HepG2 (cell line): Measurements from ENCODE around the gene RGN. TPM values are rescaled to one million over a fixed set of nuclear protein-coding genes. Genes with fewer than 3 reads are reported as not detected.
A peak's percentile ranks its signal among the peaks of the same experiment; 100 is the strongest.

Experiments used
- BCL3 ChIP-seq: sonication (generic); formaldehyde crosslinking; IDR thresholded peaks from 2 replicates; pipeline ENCODE4 v1.5.1; 2020; ENCODE audit warnings: mild to moderate bottlenecking, missing genetic modification reagents, moderate library complexity
- CERS6 ChIP-seq: sonication (generic); formaldehyde crosslinking; IDR thresholded peaks from 2 replicates; pipeline ENCODE4 v1.5.0; 2020; ENCODE audit warnings: missing genetic modification reagents
- FIP1L1 ChIP-seq: fragments of 200-400 bp; formaldehyde crosslinking; IDR thresholded peaks from 2 replicates; pipeline ENCODE4 v1.6.1; 2018; ENCODE audit warnings: low read depth, mild to moderate bottlenecking, low read length, moderate library complexity, borderline replicate concordance; ENCODE audit not compliant: insufficient read depth
- HBP1 ChIP-seq: IDR thresholded peaks from 2 replicates; pipeline ENCODE4 v1.6.1; 2016; ENCODE audit warnings: low read depth, control low read depth
- HCFC1 ChIP-seq: fragments of 150-350 bp; IDR thresholded peaks from 2 replicates; pipeline ENCODE4 v1.6.1; 2014; ENCODE audit warnings: low read depth, low read length
- JUNB ChIP-seq: sonication (generic); formaldehyde crosslinking; IDR thresholded peaks from 2 replicates; pipeline ENCODE4 v1.8.0; 2022; ENCODE audit warnings: missing genetic modification reagents, mild to moderate bottlenecking, borderline replicate concordance
- KDM5A ChIP-seq: fragments of 200-600 bp; sonication (generic); IDR thresholded peaks from 2 replicates; pipeline ENCODE4 v1.7.0; 2018; ENCODE audit warnings: antibody characterized with exemption, mild to moderate bottlenecking, low read length, borderline replicate concordance
- MBD4 ChIP-seq: IDR thresholded peaks from 2 replicates; pipeline ENCODE4 v1.6.1; 2012; ENCODE audit warnings: low read length, inconsistent platforms, borderline replicate concordance
- MLLT10 ChIP-seq: sonication (generic); formaldehyde crosslinking; IDR thresholded peaks from 2 replicates; pipeline ENCODE4 v1.4.0; 2020; ENCODE audit warnings: missing genetic modification reagents
- NFE2L1 ChIP-seq: sonication (generic); formaldehyde crosslinking; IDR thresholded peaks from 2 replicates; pipeline ENCODE4 v1.4.0; 2020; ENCODE audit warnings: missing genetic modification reagents, mild to moderate bottlenecking, borderline replicate concordance
- NFE2L2 ChIP-seq: fragments of 150-350 bp; IDR thresholded peaks from 2 replicates; pipeline ENCODE4 v1.6.1; 2014; ENCODE audit warnings: low read length
- PITX1 ChIP-seq: sonication (generic); formaldehyde crosslinking; IDR thresholded peaks from 2 replicates; pipeline ENCODE4 v1.5.1; 2020; ENCODE audit warnings: mild to moderate bottlenecking, missing genetic modification reagents
- POLR2G ChIP-seq: fragments of 200-400 bp; formaldehyde crosslinking; IDR thresholded peaks from 2 replicates; pipeline ENCODE4 v1.6.1; 2018; ENCODE audit warnings: mild to moderate bottlenecking, low read depth, low read length, moderate library complexity
- REL ChIP-seq: sonication (generic); formaldehyde crosslinking; conservative IDR thresholded peaks from 2 replicates; pipeline ENCODE4 v1.8.0; 2022; ENCODE audit warnings: mild to moderate bottlenecking, missing genetic modification reagents, moderate library complexity
- ZBTB42 ChIP-seq: sonication (generic); formaldehyde crosslinking; IDR thresholded peaks from 2 replicates; pipeline ENCODE4 v1.5.0; 2020; ENCODE audit warnings: mild to moderate bottlenecking, missing genetic modification reagents
- ZNF143 ChIP-seq: sonication (generic); formaldehyde crosslinking; IDR thresholded peaks from 2 replicates; pipeline ENCODE4 v1.4.0; 2020; ENCODE audit warnings: missing genetic modification reagents
- ZNF224 ChIP-seq: sonication (generic); formaldehyde crosslinking; IDR thresholded peaks from 2 replicates; pipeline ENCODE4 v1.5.0; 2020; ENCODE audit warnings: mild to moderate bottlenecking, missing genetic modification reagents
- ZNF33A ChIP-seq: sonication (generic); formaldehyde crosslinking; IDR thresholded peaks from 2 replicates; pipeline ENCODE4 v1.5.1; 2020; ENCODE audit warnings: missing genetic modification reagents, mild to moderate bottlenecking, moderate library complexity, borderline replicate concordance
- ZNF557 ChIP-seq: sonication (generic); formaldehyde crosslinking; IDR thresholded peaks from 2 replicates; pipeline ENCODE4 v1.4.0; 2020; ENCODE audit warnings: missing genetic modification reagents
- ZNF720 ChIP-seq: sonication (generic); formaldehyde crosslinking; IDR thresholded peaks from 2 replicates; pipeline ENCODE4 v1.4.0; 2020; ENCODE audit warnings: missing genetic modification reagents
- ZNF724P ChIP-seq: sonication (generic); formaldehyde crosslinking; IDR thresholded peaks from 2 replicates; pipeline ENCODE4 v1.8.0; 2022; ENCODE audit warnings: missing genetic modification reagents, borderline replicate concordance
- ZNF761 ChIP-seq: sonication (generic); formaldehyde crosslinking; conservative IDR thresholded peaks from 2 replicates; pipeline ENCODE4 v1.4.0; 2020; ENCODE audit warnings: mild to moderate bottlenecking, missing genetic modification reagents
- polyA plus RNA-seq, 8 experiments: library from polyadenylated mRNA; depleted of rRNA in 3 of 8; stranded (reverse) in 7 of 8; unstranded in 1 of 8; fragments of >200 nt; fragmentation: Illumina TruSeq in 4 of 8; extraction: Trizol in 4 of 8; gene quantifications; 2 replicates each; pipeline versions ENCODE4 v1.2.1 to v1.2.3, GENCODE V29; 2011 to 2016; ENCODE audit warnings: low read depth in 4 of 8, missing spikeins in 1 of 8, mixed read lengths in 1 of 8; ENCODE audit not compliant: insufficient read depth in 1 of 8
- total RNA-seq, 5 experiments: library from RNA; depleted of rRNA; stranded (reverse); fragments of >200 nt; fragmentation: Illumina TruSeq; extraction: Trizol; gene quantifications; 2 replicates each; pipeline ENCODE4 v1.2.3, GENCODE V29; 2016; ENCODE audit warnings: low read depth in 1 of 5
- TF ChIP-seq, protein P1 (sequence below), 2 experiments: IDR thresholded peaks; 2 replicates each; pipeline ENCODE4 v1.6.1; 2011 to 2012; ENCODE audit warnings: low read length in 2 of 2, borderline replicate concordance in 1 of 2, low read depth in 1 of 2, mild to moderate bottlenecking in 1 of 2, moderate library complexity in 1 of 2

The RGN gene
- total and polyA plus RNA-seq, 2 of the 13 experiments (the other 11 are each of a cell fraction or from before 2014, with no cell fraction given): 19.6 to 74.4 TPM

DNA sequence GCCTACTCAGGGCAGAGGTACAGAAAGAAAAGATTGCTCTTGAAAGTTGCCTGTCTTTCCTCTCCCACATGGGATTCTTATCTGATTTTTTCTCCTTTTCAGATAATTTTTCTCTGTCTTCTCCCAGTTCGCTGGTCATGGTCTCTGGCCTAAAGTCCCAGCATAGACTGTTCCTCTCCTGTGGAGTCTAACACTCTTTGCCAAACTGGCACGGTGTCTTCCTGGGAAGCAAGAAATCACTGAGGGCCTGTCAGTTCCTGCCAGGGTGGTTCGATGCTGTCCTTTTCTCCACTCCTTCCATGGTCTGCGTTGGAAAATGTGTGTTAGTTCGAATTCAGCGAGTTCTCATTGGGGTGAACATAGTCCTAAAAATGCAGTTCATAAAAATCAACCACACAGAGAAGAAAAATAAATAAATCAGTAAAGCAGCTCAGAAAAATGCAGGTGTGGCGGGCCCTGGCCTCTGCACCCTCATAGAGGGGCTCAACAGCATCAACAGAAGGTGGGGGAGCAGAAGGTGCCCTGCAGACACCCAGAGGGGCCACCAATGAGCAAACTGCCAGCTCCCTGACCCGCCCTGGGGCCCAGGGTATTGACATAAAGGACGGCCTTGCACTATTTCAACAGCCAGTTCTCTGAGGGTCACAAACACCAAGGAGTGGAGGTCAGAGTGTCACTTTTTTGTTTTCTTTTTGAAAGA, 2.1 kb downstream of the RGN start (continued):
- 0 out of 2 replicates have a peak, but pooled peaks have one; percentile 35 for TF ChIP-seq HBP1 (CRISPR knock-in tag)
- TF ChIP-seq NFE2L2: no peak
- 0 out of 2 replicates have a peak, but pooled peaks have one; percentile 55 for TF ChIP-seq MBD4
- TF ChIP-seq, protein P1, sequence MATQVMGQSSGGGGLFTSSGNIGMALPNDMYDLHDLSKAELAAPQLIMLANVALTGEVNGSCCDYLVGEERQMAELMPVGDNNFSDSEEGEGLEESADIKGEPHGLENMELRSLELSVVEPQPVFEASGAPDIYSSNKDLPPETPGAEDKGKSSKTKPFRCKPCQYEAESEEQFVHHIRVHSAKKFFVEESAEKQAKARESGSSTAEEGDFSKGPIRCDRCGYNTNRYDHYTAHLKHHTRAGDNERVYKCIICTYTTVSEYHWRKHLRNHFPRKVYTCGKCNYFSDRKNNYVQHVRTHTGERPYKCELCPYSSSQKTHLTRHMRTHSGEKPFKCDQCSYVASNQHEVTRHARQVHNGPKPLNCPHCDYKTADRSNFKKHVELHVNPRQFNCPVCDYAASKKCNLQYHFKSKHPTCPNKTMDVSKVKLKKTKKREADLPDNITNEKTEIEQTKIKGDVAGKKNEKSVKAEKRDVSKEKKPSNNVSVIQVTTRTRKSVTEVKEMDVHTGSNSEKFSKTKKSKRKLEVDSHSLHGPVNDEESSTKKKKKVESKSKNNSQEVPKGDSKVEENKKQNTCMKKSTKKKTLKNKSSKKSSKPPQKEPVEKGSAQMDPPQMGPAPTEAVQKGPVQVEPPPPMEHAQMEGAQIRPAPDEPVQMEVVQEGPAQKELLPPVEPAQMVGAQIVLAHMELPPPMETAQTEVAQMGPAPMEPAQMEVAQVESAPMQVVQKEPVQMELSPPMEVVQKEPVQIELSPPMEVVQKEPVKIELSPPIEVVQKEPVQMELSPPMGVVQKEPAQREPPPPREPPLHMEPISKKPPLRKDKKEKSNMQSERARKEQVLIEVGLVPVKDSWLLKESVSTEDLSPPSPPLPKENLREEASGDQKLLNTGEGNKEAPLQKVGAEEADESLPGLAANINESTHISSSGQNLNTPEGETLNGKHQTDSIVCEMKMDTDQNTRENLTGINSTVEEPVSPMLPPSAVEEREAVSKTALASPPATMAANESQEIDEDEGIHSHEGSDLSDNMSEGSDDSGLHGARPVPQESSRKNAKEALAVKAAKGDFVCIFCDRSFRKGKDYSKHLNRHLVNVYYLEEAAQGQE (IDR thresholded peaks at IDR 0.05; ENCODE audit: borderline replicate concordance in 1 of 2, low read depth in 1 of 2, low read length in 2 of 2): peak in 1 of 2 experiments; percentile 60; a peak in 1 of 4 replicates
- TF ChIP-seq FIP1L1: no peak
- TF ChIP-seq ZNF557 (CRISPR knock-in tag): no peak
- TF ChIP-seq HCFC1: no peak
- no peak for TF ChIP-seq ZNF720 (CRISPR knock-in tag)
- peak; percentile 52; the same call in 1 of the 2 replicates for TF ChIP-seq POLR2G
- TF ChIP-seq BCL3 (CRISPR knock-in tag): no peak
- TF ChIP-seq KDM5A: 0 out of 2 replicates have a peak, but pooled peaks have one; percentile 19
- no peak for TF ChIP-seq ZNF761 (CRISPR knock-in tag)
- no peak for TF ChIP-seq ZNF224 (CRISPR knock-in tag)
- no peak; the same call in 1 of the 2 replicates for TF ChIP-seq ZNF33A
- TF ChIP-seq NFE2L1: no peak
- no peak for TF ChIP-seq ZBTB42 (CRISPR knock-in tag)
- TF ChIP-seq PITX1 (CRISPR knock-in tag): peak; percentile 81; the same call in 1 of the 2 replicates
- no peak for TF ChIP-seq ZNF143
- TF ChIP-seq CERS6 (CRISPR knock-in tag): no peak
- no peak for TF ChIP-seq JUNB (CRISPR knock-in tag)
- TF ChIP-seq REL (CRISPR knock-in tag): no peak
- no peak for TF ChIP-seq MLLT10 (CRISPR knock-in tag)
- TF ChIP-seq ZNF724P (CRISPR knock-in tag): no peak
